Motor neuron (in vitro differentiated cells): ENCODE data around the gene FILIP1L. TPM values are rescaled to one million over a fixed set of nuclear protein-coding genes. Genes with fewer than 3 reads are reported as not detected.

Source experiments
- ATAC-seq, 8 experiments: fragments of 200-7000 bp; cut with Tn5 transposase; replicated peaks in 6 of 8; 2 replicates each; pipeline ENCODE4 v1.8.0; 2021; ENCODE audit warnings: mild to moderate bottlenecking in 8 of 8, moderate library complexity in 8 of 8
- H3K27ac ChIP-seq, 2 donors: fragments of 250-450 bp; sonication (Bioruptor Pico); 2 replicates each; pipeline ENCODE4 v1.9.0; 2021; ENCODE audit warnings: antibody characterized with exemption in 2 of 2, mild to moderate bottlenecking in 2 of 2, moderate library complexity in 1 of 2
- H3K4me1 ChIP-seq, 2 donors: fragments of 250-450 bp; sonication (Bioruptor Pico); replicated peaks in 1 of 2; 2 replicates each; pipeline ENCODE4 v1.6.1; 2021; ENCODE audit warnings: antibody characterized with exemption in 2 of 2, mild to moderate bottlenecking in 2 of 2, moderate library complexity in 1 of 2
- H3K4me3 ChIP-seq, 5 donors: fragments of 250-450 bp; sonication (Bioruptor Pico); 2 replicates each; pipeline ENCODE4 v1.9.0; 2021; ENCODE audit warnings: antibody characterized with exemption in 5 of 5, mild to moderate bottlenecking in 5 of 5, moderate library complexity in 4 of 5
- WGBS, 10 experiments: fragments of 450-650 bp; shearing (Covaris generic); methylation state at CpG; one replicate each; pipeline ENCODE4 v1.0.0; 2022; 5-methylcytosine and 5-hydroxymethylcytosine counted together
- in situ Hi-C, 9 experiments: fragments of 400-800 bp; cut with MboI; loops; one replicate each; pipeline ENCODE4 v1.15.0; 2021; ENCODE audit warnings: low sequenced_read_pairs in 9 of 9, low pct_unique_long_range_greater_than_20kb in 2 of 9; ENCODE audit not compliant: unreplicated experiment in 9 of 9
- total RNA-seq, 8 experiments: library from RNA; unstranded; fragments of 300-600 nt; gene quantifications; 2 replicates each; pipeline versions ENCODE4 v1.2.3 to v1.2.4, GENCODE V29; 2022

The FILIP1L gene
- total RNA-seq, 8 experiments from 2014 or later, result 2.2 to 31.1 (median 6.3) TPM

DNA sequence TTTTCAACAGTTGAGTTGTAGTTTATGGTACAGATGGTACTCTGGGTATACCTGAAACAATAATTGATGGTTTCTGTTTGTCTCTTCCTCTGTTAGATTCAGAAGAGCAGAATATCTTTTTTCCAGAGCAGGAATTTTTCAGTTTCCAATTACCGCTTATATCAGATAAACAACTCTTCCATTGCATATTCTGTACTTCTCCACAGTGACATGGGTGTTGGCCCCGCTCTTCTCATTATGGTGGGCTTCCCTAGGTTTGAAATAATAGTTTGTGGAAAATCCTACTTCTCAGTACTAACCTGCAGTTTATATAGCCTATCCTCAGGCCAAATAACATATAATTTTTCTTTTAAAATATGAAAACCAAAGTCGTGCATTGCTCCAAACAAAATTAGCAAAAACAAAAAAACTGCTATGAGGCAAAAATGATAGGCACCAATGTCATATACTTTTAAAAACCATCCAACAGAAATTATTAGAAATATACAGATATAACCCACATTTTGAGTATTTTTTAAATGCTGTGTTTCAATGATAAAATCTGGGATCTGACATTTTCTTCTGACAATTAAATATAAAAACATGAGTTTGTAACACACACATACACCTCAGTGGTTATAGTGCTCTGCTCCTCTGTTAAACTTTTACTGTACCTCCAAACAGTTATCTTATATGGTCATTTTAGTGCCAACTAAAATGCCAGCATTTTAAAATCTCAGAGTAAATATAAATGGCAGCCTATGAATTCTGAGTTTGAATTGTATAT lies 239.9 kb downstream of the FILIP1L start:
- Histone ChIP-seq H3K4me3 (peak overlapping the region in 1 of 5 donors; percentile 55), H3K4me1 (peaks cover 3 to 7% of the 10 kb centered on the region in 2 donors), H3K27ac (no peak overlapping the region)
- WGBS, 10 experiments, result 7 to 100% (median 91%) methylated on average over 1 to 3 of the region's 3 CpGs
- in situ Hi-C loops, result no loop called here
- no peak for ATAC-seq

DNA sequence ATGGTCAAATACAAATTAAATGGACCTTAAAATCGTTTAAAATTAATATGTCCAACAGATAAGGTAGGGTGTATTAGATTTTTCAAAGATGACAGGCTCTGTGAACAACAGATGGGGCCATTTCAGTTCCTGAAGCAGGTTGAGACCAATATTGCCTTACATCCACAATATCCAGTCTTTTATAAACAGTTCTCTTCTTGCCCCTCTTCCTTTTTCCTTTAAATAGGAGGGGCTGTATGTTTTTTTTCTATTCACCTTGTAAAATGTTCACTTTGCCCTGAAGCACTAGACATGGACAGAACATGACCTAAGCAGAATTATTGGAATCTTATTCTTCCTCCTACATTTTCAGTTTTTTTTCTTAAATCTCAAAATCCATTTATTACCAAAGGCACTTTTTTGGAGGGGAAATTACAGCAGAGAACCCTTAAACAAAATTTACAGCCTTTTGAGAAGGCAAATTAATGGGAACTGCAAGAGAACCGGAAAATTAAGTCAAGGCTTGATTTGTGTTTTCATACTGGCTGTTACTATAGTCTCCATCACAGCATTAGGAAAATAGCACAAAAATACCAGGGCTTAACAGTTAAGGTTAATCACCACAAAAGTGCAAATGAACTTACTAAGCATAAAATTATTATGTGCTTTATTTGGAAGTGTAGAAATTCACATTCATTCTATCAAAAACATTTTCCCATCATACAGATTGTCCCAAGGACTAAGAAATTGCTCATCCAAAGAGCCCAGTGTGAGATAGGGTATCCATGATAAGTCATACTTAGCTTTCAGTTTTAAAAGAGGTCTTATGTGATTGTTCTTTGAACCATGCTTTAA lies 240.8 kb downstream of the FILIP1L start:
- 0 to 64% (median 35%) methylated on average over 1 to 2 of the region's 2 CpGs for WGBS, 10 experiments
- in situ Hi-C loops, result no loop called here
- Histone ChIP-seq H3K4me1 (peaks cover 3 to 7% of the 10 kb centered on the region in 2 donors), H3K27ac (no peak overlapping the region), H3K4me3 (peak overlapping the region in 1 of 5 donors; percentile 7)
- ATAC-seq, result no peak

DNA sequence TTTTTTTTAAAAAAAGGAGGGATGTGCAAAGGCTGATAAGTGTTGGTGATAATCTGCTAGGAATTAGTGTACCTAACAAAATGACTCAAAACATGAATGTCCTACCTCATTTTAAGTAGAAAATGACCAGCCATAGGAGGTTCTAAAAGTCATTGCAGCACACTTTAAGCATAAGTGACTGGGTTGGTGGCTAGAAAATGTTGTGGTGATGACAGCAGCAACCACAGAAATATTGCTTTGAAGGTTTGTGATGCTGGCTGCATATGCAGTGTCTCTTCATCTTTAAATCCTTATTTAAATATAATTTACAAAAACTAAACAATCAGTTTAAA lies 241.4 kb downstream of the FILIP1L start:
- in situ Hi-C loops, result no loop called here
- peaks cover 3 to 9% of the 10 kb centered on the region in 2 donors for H3K4me1 ChIP-seq
- no peak for ATAC-seq
- no peak overlapping the region for H3K4me3 ChIP-seq
- no peak overlapping the region for H3K27ac ChIP-seq

DNA sequence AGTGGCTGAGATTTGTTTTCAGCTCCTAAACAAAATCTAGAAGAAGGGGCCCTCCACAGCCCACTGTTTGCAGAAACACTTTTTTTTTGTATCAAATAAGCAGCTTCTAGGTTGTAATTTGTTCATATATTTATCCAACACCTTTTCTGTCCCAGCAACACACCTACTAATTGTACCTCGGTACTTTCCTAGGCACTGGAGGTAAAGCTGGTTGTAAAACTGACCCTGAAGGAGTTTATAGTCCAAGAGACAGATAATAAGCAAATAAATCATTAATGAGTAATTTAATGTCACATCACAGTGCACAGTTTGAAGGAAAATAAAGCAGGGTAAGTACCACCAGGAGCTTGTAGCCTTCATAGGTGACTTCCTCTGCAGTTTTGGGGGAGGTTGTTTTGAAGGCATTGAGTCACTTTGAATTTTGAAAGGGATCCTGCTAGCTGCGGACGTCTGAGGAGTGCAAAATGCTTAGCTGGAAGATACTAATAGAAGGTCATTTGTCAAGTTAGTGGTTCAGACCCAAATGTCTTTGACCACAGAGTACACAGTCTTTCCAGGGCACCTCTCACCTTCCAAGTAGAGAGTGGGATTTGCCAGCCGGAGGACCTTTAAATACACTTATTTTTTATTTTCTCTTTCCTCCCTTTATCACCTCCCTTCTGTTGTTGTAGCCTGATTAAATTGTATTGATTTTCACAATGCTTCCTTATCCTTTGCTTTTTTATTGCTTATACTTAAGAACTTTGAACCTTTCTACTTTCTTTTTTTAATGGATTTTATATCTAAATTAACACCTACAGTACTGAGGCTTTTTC lies 242.9 kb downstream of the FILIP1L start:
- in situ Hi-C loops, result no loop called here
- WGBS, 10 experiments, result 65 to 100% (median 82%) methylated on average over 2 to 4 of the region's 4 CpGs; no CpG with 5 or more reads in 2 of the 10 experiments
- Histone ChIP-seq H3K4me3 (no peak overlapping the region), H3K4me1 (peaks cover 0 to 14% of the 10 kb centered on the region in 2 donors), H3K27ac (no peak overlapping the region)
- ATAC-seq, result no peak

DNA sequence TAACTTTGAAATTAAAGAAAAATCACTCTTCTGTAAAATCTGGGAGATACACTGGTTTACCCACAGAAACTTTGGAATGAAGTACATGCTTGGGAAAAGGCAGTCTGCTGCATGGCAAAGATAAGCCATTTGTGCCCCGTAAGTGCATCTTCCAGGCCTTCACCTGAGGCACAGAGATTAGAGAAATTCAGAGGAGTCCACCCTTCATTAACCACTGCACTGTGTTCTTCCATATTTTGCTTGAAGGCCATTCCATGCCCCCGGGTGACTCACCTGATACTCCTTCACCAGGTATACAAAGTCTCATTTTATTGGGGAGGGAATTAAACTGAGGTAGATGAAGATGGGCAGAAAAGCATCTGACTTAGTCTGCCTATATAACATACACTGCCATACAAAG lies 243.6 kb downstream of the FILIP1L start:
- in situ Hi-C loops, result no loop called here

DNA sequence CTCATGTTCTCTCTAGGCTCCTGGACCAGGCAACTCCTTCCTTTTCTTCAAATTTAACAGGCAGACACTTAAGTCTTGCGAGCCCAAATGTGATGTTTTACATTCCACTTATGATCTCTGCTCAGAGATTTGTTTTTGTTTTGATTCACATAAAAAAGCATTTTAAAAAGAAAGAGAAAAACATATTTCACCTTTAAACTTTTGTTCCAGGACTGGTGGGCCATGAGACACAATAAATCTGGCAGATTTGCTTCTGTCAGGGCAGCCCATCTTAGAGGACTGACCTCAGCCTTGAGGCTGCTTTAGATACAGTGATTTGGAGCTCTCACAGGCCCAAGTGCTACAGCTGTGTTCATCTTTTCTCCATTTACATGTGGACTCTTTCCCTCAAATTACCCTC lies 244.7 kb downstream of the FILIP1L start:
- Histone ChIP-seq H3K4me1 (peaks cover 0 to 9% of the 10 kb centered on the region in 2 donors), H3K27ac (no peak overlapping the region), H3K4me3 (no peak overlapping the region)
- in situ Hi-C loops, result no loop called here
- WGBS, 10 experiments, result 71 to 100% (median 100%) methylated on average over 1 of the region's 1 CpG; no CpG with 5 or more reads in 2 of the 10 experiments
- ATAC-seq, result no peak

More for the DNA sequence above, 243.6 kb downstream of the FILIP1L start:
- H3K27ac ChIP-seq, result no peak overlapping the region
- no peak for ATAC-seq
- 17 to 100% (median 93%) methylated on average over 1 to 2 of the region's 2 CpGs; no CpG with 5 or more reads in 1 of the 10 experiments for WGBS, 10 experiments
- peaks cover 0 to 14% of the 10 kb centered on the region in 2 donors for H3K4me1 ChIP-seq
- H3K4me3 ChIP-seq, result no peak overlapping the region

DNA sequence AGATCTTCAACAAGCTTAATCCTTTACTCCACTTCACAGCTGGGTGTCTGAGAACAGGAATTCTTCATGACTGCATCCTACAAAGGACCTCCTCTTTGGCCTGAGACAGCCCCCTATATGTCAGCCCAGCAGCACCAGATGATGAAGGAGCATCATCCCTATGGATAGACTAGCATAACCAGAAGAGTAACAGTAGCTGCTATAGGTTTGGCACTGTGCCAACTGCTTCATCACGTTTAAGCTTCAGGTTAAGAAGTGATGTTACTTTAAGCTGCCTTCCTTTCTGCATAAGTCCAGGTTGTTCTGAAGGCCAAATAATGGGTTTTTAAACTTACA lies 246.0 kb downstream of the FILIP1L start:
- no peak overlapping the region for H3K4me3 ChIP-seq
- peaks cover 0 to 9% of the 10 kb centered on the region in 2 donors for H3K4me1 ChIP-seq
- WGBS, 10 experiments, result 0 to 25% (median 0%) methylated on average over 1 of the region's 1 CpG; no CpG with 5 or more reads in 5 of the 10 experiments
- in situ Hi-C loops, result no loop called here
- no peak for ATAC-seq
- H3K27ac ChIP-seq, result no peak overlapping the region

DNA sequence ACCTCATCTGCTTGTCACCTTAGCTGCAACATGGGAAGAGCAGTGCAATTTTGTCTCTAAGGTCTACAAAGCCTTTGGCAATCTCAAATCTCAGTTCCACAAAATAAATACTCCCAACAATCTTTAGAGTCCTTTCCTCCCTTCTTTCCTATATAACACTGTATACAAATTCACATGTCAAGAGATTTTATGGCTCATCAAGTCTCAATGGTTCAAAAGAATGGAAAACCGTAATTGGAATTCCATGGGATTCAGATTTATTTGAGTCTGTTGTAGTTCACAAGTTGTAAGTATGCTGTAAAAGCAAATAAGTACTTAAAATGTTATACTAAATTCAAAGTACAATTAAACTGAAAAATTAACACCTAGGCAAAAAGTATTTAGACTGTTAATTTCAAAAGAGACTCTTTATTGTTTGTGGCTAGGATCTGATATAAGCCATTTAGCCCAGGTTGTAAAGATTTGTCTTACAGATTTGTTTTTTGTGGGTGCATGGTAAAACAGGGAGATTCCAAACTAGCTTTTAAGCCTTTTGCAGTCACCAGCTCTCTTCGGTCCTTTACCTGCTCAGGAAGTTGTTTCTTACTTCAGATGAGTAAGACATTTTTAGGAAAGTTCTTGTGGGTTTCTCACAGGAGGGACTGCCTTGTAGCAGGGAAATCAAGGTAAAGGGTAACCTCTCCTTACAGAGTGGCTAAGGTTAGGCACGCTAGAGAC lies 246.5 kb downstream of the FILIP1L start:
- no peak for ATAC-seq
- H3K27ac ChIP-seq, result no peak overlapping the region
- H3K4me3 ChIP-seq, result no peak overlapping the region
- H3K4me1 ChIP-seq, result peaks cover 0 to 7% of the 10 kb centered on the region in 2 donors
- in situ Hi-C loops, result no loop called here
- WGBS, 10 experiments, result 0 to 95% (median 71%) methylated on average over 1 to 3 of the region's 3 CpGs; no CpG with 5 or more reads in 2 of the 10 experiments

DNA sequence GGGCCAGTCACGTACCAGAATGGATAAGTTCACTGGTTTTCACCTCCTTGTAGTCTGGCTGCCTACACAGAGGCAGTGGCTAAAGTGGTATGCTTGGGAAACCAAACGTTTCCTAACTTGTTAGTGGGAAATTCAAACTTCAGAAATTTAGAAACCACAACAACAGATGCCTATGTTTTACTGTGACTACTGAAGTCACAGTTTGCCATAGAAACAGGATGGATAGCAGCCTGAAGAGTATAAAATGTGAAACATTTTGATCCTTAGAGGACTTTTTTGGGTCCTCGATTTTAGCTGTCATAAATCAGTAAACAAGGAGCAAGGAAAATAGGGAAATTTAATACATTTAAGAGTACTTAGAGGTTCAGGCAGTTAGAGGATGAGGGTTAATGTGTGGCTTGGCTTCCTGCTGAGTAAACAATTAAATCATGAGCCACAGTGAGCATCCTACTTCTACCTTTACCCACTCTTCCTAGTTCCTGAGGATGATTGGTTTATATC lies 248.0 kb downstream of the FILIP1L start:
- 33 to 89% (median 65%) methylated on average over 1 to 3 of the region's 3 CpGs for WGBS, 10 experiments
- in situ Hi-C loops, result no loop called here
- no peak overlapping the region for H3K27ac ChIP-seq
- H3K4me3 ChIP-seq, result no peak overlapping the region
- no peak for ATAC-seq
- peaks cover 0 to 7% of the 10 kb centered on the region in 2 donors for H3K4me1 ChIP-seq

DNA sequence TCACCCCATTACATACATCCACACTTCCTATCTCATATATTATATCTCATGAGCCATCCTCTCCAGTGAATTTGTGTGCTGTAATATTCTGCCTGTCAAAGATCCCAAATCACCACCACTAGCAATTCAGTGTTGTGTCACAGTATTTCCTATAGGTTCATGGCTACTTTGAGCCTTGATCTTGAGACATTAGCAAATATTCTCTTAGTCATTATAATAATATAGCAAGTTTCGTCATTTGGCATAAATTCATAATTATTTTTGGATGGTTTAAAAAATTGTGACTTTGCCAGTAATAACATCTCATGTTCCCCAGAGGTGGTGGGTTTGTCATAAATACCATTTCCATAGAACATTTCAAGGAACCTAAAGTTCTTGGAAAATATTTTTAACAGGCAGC lies 249.0 kb downstream of the FILIP1L start:
- in situ Hi-C loops, result no loop called here

DNA sequence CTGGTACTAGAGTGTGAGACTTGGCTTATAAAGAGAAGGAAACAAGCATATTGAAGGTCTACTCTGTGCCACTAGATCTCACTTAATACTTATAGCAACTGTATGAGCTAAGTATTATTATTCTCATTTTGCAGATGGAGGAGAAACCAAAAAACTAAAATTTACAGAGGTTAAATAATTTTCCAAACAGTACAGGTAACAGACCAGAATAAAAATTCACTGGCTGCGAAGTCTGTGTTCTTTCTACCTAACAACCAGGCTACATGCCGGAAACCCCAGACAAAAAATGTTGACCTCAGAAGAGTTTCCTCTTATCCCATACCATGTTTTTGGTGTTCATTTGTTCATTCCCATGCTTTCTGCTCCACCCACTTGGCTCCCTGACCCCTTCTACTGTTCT lies 250.0 kb downstream of the FILIP1L start:
- in situ Hi-C loops, result no loop called here
- Histone ChIP-seq H3K27ac (no peak overlapping the region), H3K4me3 (no peak overlapping the region), H3K4me1 (peaks cover 0 to 7% of the 10 kb centered on the region in 2 donors)
- WGBS, 10 experiments, result 90 to 100% (median 93%) methylated on average over 1 to 2 of the region's 2 CpGs; no CpG with 5 or more reads in 1 of the 10 experiments
- ATAC-seq, result no peak

More for the DNA sequence above, 249.0 kb downstream of the FILIP1L start:
- 50 to 100% (median 87%) methylated on average over 1 of the region's 1 CpG; no CpG with 5 or more reads in 4 of the 10 experiments for WGBS, 10 experiments
- Histone ChIP-seq H3K4me1 (peaks cover 0 to 7% of the 10 kb centered on the region in 2 donors), H3K4me3 (no peak overlapping the region), H3K27ac (no peak overlapping the region)
- ATAC-seq, result no peak

DNA sequence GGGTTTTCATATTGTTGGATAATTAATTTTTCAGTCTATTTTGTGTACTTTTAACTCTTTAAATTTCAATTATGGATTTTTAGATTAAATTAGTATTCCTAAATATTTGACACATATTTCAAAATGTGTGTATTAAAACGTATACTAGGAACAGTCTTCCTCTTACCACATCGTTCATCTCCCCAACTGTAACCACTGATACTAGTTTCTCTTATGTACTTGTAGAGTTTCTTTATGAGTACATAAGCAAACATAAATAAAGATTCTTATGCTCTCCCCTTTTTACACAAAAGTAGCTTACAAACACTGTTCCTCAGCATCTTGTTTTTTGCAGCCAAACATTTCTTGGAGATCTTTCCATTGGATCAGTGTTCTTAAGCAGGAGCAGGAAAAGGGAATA lies 250.7 kb downstream of the FILIP1L start:
- Histone ChIP-seq H3K4me3 (no peak overlapping the region), H3K4me1 (peaks cover 0 to 7% of the 10 kb centered on the region in 2 donors), H3K27ac (no peak overlapping the region)
- in situ Hi-C loops, result no loop called here
- 75 to 100% (median 94%) methylated on average over 2 of the region's 2 CpGs; no CpG with 5 or more reads in 1 of the 10 experiments for WGBS, 10 experiments
- ATAC-seq, result no peak
